UCSD-AML1 (cell line): ENCODE results near the gene PTPN13.

Source experiments
- DNase-seq: peaks from one replicate; lab custom pipeline; 2025; ENCODE audit not compliant: unreplicated experiment; lab: John Stamatoyannopoulos, UW

The PTPN13 gene

GRCh38 chr4:86815653-86816052, 221.5 kb downstream of the PTPN13 start:
- no peak for DNase-seq

- no peak for DNase-seq
These were observed 222.6 kb downstream of the PTPN13 start for GRCh38 chr4:86816501-86817273.

DNA sequence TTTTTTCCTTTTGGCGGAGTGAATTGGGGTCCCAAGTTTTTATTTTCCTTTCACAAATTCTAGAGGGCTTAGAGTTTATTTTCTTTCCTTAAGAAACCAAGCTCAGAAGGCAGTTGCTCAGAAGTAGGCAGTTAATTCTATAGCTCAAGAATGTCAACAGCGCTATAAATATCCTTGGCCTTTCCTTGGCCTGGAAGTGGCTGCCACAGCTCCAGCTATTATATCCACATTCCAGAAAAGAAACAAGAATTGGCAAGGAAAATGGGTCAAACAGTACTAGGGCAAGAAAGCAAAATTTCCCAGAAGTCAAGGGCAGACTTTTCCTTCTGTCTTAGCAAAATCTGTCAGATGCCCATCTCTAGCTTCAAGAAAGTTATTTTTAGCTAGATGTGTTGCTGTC, 224.1 kb downstream of the PTPN13 start:
- DNase-seq: no peak

DNA sequence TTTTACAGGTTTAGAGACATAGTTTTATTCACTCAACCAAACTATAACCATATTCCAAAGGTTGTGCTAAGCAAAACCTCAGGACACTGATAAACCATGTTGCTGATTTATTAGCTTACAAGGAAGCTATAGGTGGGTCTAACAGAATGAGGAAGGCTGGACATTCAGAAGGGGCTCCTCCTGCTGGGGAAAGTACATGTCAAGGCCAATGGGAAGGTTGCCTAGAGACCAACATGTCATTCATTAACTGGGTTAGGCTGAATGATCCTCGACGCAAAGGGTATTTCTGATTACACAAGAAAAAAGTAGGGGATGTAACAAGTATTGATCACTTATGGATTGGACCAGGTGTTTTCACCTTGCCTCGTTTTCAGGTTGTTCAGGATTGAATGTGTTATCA, 224.7 kb downstream of the PTPN13 start:
- no peak for DNase-seq

DNA sequence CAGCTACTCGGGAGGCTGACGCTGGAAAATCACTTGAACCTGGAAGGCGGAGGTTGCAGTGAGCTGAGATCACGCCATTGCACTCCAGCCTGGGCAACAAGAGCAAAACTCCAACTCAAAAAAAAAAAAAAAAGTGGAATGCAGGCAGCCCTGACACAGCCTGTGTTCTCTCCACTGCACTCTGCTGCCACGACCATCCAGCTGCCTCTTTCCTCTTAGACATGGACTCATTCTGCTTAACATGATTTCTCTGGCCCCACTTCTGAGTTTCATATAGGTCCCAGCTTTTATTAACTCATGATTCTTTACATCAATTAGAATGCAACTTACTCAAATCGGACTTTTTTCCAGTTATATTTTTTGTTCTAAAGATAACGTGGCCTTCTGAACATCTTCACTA, 225.4 kb downstream of the PTPN13 start:
- no peak for DNase-seq

DNA sequence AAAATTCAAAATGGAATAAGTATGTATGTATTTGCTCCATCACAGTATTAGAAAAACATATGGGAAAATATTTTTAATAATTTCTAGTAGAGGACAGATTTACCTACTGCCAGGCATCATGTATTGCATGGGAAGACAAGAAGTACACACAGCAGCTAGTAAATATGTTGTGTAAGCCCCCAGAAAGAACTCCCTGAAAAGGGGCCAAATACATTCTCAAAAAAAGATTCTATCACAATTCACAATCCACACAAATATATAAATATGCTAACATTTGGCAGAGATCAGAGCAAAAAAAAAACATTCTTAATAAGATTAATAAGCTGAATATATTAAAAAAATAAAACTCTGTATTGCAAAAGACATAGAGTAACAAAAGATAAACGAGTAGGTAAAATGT, 227.0 kb downstream of the PTPN13 start:
- DNase-seq: no peak

DNA sequence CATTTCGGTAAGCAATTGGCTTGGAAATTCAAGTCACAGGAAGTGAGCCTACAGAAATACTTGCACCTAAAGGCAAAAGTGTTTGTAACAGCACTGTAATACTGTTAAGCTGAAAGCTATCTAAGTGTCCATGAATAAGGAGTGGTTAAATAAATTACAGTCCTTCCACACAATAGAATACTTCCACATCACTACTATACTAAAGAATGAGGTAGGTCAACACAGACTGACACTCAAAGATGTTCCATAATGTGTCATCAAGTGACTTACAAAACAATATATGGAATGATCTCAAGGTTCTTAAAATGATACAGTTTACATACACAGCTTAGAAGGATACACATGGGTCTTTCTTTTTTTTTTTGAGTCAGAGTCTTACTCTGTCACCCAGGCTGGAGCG, 228.0 kb downstream of the PTPN13 start:
- DNase-seq: no peak

- no peak for DNase-seq
These were observed 231.4 kb downstream of the PTPN13 start for GRCh38 chr4:86825511-86825910.

GRCh38 chr4:86831262-86832130, 237.4 kb downstream of the PTPN13 start:
- DNase-seq: no peak

DNA sequence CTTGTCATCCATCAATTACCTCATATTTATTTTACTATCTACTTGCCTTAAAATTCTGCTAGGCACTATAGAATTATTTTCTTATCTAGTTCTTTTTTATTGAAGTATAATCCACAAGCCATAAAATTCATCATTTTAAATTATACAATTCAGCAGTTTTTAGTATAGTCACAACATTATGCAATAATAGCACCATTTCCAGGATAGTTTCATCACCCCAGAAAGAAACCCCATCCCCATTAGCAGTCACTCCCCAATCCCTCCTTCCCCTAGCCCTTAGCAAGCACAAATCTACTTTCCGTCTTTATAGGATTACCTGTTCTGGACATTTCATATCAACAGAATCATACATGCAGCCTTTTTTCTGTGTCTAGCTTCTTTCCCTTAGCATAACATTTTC, 239.5 kb downstream of the PTPN13 start:
- DNase-seq: no peak

DNA sequence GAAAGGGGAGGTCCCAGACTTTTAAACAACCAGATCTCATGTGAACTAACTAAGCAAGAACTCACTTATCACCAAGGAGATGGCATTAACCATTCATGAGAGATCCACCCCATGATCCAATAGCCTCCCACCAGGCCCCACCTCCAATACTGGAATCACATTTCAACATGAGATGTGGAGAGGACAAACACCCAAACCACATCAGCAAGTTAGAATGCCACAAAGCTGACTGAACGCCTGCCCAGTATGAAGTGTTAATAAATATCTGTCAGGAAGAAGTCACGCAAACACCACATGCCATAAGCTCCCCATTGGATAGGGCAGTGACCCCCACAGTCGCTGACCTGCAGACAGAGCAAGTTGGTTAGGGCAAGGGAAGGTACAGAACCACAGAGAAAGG, 240.8 kb downstream of the PTPN13 start:
- DNase-seq: no peak

GRCh38 chr4:86835677-86836076, 241.6 kb downstream of the PTPN13 start:
- DNase-seq: no peak

DNA sequence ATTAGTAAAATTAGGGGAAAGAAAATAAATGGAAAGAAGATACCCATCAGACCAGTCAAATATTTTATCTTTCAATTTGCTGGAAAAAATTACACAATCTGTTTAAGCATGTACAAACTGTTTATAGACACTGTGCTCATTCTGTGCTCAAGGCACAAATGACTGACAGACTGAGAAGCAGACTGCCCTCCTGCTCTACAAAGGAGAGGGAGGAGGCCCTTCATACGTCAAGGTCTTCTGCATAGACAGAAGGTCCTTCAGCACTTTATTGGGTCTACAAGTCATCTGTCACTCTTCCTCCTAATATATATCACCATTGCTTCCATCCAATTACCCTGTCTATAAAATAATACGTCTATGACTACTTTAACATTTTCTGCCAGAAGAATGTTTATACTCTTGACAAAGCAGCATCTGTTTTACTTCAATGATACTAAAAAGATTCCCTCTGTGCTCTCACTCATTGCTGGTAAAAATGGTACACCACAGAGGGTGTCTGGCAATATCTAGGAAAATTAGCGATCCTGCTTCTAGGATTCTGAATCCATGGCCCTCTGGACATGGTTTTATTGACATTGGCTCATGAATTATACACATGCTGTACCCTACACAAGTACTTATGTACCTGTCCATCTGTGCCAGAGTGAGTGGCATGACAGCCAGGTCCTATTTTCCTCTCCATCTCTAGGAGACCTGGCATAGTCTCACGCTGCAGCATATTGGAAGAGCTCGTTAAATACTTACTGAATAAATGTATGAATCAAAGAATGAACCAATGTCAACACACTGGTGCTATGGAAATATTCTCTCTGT, 243.8 kb downstream of the PTPN13 start:
- no peak for DNase-seq

DNA sequence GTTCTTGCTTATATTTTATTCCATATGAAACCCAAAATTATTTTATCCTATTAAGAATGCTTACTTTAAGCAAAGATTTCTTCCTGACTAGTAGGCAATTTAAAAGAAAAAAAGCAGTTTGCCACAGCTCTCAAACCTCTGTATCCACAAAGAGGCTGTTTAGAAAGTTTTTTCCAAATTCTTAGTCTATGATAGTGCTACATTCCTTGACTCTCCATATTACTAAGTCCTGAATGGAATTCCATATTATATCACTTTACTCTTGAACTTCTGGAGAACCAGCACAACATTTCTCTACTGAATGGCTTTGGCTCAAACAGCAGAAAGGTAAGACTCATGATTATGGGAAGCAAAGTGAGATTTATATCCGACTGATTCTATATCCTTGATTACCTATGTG, 246.7 kb downstream of the PTPN13 start:
- no peak for DNase-seq

GRCh38 chr4:86841309-86841708, 247.2 kb downstream of the PTPN13 start:
- no peak for DNase-seq

GRCh38 chr4:86845593-86845992, 251.5 kb downstream of the PTPN13 start:
- DNase-seq: no peak

DNA sequence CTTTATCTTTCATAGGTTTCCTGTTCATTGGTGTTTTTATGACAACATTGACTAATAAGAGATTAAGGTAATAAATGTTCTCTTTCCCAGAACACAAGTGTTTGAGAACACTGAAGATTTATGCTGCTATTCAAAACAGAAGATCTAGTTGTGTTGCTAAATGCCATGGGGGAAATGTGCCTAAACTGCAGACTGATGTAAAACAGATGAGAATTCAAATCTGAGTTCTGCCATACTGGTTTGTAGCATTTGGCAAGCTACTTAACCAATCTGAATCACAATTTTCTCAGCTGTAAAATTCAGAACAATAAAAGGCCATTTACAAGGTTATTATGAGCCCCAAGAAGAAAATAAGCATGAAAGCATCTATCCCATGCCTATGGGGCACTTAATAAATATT, 252.8 kb downstream of the PTPN13 start:
- DNase-seq: no peak

- no peak for DNase-seq
These were observed 253.5 kb downstream of the PTPN13 start for GRCh38 chr4:86847571-86847970.

DNA sequence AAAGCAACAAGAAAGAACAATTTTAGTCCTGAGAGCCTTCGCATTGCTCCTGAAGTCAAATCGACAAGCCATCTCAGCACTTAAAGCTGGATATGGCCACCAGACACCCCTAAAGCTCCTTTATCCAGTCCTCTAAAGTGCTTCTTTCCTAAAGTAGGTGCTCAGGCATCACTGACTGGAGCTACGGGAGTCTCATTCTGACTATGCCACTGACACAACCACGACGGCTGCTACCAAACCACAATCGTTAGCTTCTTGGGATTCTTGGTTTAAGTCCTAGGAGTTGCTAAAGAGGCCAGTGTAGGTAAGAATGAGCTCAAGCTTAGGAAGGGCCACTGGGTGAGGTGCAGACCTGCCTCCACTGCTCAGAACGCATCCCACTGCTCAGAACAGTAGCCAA, 254.0 kb downstream of the PTPN13 start:
- no peak for DNase-seq

DNA sequence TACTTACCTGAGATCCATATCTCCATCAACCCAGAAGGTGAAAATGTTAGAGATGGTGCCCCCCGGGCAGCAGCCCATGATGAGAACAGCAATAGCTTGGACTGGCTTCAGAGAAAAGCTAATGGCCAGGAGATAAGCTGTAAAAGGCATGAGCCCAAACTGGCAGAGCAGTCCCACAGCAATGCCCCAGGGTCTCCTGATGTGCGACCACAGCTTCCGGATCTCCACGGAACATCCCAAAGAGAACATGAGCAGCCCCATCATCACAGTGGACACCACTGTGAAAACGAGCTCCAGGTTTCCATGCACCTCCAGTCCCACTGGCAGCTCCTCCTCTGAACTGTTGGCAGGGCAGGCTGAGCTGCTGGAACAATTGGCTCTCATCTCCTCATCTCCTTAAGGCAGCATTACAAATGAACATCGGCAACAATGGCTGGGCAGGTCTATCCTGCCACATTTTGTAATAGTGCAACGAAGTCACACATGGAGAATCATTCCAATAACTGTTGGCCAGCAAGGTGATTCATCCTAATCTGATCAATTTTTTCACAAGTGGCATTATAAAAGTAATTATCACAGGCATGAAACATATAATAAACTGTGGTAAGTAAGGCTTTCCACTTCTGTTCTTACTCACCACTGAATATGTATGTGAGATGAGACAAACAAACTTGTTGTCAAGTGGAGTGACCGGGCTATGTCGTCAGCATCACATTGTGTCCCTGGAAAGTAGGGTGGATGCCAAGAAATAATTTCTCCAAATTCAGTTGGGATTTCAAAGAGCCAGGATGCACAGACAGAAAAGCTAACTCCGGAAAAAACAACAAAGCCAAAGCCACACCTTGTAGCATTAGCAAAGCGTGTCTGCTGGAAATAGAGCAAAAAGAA, 254.9 kb downstream of the PTPN13 start, which contains the start of gene SLC10A6:
TSS of gene SLC10A6 (minus strand) at position 653 of the 888 bp plus-strand sequence. CDS start at position 384, 269 bp downstream.
- DNase-seq: no peak
